ENCODE results near the gene MAP3K14.

Gene MAP3K14

GRCh38 chr17:45232514-45233422, 84.1 kb downstream of the MAP3K14 start:
- no peak for DNase-seq

GRCh38 chr17:45231481-45232116, 85.2 kb downstream of the MAP3K14 start:
- DNase-seq: no peak

- no peak for DNase-seq
Observed at GRCh38 chr17:45230787-45231480, 85.9 kb downstream of the MAP3K14 start.

DNA sequence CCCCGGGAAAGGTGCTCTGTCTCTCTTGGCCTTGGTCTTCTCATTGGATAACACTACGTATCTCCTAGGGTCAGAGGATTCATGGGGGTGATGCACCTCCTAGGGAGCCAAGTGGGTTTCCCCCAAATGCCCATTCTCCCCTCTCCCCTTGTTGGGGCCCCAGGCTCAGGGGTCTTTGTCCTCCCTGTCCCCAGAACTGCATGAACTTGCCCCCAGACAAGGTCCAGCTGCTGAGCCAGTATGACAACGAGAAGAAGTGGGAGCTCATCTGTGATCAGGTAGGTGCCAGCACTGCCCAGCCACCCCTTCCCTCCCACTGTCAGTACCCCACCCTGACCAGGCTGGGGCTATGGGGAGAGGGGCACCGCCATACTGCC, 86.4 kb downstream of the MAP3K14 start:
- DNase-seq: no peak

DNA sequence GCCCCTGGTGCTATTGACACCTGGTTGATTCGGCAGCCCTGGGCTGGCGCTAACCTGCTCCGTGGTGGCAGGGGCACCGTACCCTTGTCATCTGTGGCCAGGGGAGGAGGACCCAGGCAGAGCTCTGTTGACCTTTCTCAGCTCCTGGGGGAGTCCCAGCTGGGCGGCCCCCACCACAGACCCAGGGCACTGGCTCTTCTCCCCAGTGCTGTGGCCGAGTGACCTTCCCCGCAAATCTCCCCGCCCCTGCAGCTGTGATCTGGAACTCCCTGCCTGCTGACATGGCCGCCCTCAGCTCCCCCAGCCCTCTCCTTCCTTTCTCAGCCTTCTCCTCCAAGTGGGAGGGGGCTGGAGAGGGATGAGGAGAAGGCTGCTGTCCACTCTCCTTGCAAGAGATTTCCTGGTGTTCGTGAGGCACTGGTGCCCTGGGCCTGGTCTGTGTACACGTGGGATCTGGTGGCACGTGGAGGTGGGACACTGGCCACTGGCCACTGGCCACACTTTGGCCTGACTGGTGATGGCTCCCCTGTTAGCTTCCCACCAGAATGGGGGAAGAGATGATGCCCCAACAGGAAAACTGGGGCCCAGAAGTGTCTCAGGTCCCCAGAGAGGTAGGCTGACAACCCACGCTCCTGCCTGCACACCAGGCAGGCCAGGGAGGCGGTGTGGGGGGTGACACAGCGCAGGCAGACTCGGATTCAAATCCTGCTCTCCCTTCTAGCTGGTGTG, 87.0 kb downstream of the MAP3K14 start:
- no peak for DNase-seq

DNA sequence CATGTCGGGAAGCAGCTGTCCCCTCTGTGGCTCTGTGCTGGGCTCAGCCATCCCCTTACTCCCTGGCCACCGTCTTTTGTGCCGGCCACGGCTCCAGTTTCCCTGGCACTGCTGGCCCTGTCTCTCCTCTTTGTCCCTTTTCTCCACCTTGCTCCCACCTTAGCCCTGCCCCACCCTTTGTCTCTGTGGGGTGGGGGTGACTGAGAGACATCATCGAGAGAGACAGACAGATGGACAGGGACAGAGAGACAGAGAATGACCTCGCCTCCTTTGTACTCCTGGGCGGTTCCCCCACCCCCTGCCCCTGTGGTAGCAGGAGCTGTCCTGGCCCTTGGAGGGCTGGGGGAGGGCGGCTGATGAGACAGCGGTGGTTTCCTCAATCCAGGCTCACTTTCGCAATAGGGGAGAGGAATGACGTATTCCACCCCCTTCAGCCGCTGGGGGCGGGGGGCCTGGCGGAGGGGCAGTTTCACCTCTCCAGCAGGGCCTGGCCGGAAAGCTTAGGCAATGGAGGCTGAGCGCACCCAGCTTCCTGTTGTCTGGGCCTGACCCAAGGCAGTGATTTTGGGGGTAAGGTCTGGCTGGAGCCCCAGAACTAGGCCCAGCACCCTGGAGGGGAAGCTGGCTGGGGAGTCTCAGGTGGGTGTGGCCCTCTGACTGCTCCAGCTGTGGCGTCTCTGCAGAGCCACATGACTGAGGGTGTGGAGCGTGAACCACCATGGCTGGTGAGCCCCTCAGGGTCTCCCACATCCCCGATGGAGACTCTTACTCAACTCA, 87.9 kb downstream of the MAP3K14 start:
- DNase-seq: peak; percentile 64 to 91 (median 78)

DNA sequence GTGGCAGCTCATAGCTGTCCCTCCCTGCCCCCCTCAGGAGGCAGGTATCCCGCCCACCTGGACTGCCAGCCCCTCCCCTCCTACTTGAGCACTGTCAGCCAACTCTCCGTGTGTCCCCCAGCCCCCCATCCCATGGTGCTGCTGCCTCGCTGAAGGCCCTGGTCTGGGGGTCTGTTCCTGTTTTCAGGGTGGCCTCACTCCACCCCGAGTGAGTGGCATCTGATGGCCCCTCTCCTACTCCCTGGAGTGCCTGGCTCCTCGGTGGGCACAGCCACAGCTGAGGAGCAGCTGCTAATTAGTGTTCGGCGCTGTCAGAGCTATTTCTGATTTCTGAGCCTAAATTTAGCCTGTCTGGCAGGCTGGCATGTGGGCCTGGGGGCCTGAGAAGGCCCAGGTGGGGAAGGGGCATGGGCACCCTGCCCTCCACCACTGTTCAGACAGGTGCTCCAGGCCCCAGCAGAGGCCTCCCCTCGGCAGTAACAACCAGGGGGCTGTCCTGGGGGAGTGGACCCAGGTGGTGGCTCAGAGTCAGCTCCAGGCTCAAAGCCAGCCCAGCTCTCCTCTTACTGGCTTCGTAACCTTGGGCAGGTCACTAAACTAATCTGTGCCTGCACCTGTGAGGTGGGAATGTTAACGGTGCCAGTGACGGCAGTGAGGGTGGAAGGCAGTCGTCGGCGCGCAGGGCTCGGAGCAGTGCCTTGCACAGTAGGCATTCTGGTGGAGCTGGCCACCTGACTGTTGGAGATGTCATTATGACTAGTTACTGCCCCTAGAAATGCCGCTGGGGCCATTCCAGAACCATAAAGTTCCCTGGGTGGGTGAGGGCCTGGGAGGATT, 88.7 kb downstream of the MAP3K14 start:
- peak in 1 of 5 donors; percentile 33 for DNase-seq

DNA sequence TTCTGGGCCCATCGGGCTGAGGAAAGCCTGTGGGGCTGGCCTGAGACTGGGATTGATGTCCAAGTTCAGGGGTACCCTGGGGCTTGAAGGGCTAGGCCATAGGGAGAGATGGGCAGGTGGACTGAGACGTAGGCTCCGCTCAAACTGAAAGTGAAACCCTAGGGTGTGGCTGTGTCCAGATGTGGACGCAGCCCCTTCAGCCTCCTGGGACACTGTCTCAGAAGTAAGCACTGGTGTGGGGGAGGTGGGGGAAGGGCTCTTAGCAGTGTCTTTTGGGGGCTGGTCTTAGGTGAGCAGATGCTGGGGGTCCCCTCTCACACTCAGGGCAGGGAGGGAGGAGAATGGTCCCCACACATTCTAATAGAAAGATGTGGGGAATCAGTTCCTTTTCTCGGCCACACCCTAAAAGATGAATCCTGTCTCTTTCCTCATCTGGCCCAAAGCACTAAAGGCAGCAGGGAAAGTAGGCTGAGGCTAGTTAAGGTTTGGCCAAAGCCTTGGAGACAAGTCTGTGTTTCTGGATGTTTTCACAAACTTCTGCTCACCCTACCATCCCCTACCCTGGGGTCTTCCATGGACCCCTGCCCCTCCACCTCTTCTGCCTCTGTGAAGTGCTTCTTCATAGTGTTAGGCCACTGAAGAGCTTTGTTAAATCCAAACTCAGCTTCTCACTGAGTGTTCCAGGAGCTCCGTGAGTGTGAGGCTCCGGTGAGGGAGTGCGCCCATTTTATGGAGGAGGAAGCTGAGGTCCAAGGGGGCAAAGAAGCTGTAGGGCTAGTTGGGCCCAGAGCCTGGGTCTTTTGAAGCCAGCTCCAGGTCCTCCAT, 89.5 kb downstream of the MAP3K14 start:
- peak in 1 of 5 donors; percentile 53 for DNase-seq

GRCh38 chr17:45226576-45226975, 90.2 kb downstream of the MAP3K14 start:
- no peak for DNase-seq

- peak; percentile 83 to 99 (median 87) for DNase-seq
Observed at GRCh38 chr17:45225964-45226530, 90.8 kb downstream of the MAP3K14 start.

- peak in 1 of 5 donors; percentile 56 for DNase-seq
Observed at GRCh38 chr17:45225051-45225700, 91.6 kb downstream of the MAP3K14 start.

DNA sequence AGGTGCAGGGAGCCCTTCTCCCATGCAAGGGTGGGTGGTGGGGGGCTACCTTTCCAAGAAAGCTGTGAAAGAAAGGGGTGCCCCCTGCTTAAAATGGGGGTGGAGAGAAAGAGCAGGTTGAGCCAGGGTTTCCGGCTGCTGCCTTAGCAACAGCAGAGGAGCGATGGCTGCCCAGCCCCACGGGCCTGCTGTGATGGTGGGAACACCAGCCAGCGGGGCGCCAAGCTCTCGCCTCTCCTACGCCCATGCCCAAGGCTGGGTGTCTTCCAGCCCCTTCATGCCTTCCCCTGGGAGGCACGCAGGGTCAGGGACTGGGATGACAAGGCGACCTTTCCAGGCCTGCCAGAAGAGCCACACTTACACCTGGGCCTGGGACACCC, 92.2 kb downstream of the MAP3K14 start:
- DNase-seq: peak in 1 of 5 donors; percentile 42

- peak in 2 of 5 donors; percentile 30 to 69 for DNase-seq
Observed at GRCh38 chr17:45223539-45224528, 93.0 kb downstream of the MAP3K14 start.

DNA sequence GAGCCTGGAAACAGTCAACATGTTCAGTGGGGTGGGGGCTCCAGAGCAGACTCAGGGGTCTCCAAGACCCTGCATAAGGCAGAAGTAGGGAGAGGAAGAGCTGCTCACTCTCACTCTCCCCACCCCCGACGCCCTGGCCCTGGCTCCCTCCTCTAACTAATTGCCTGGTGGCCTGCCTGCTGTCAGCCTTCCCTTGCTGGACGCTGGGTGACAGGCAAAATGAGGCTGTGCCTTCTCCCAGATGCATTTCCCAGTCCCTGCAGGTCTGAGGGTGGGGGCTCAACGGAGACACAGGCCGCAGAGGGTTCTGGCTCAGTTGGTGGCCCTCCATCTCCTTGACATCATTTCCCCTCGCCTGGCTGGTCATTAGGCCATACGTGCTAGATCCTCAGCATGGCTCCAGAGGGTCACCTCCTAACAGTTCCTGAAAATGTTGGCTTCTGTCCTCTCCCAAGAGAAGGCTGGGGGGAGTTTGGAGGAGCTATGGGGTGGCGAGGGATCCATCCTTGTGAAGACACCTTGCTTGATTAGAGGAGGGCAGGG, 93.8 kb downstream of the MAP3K14 start:
- DNase-seq: no peak

DNA sequence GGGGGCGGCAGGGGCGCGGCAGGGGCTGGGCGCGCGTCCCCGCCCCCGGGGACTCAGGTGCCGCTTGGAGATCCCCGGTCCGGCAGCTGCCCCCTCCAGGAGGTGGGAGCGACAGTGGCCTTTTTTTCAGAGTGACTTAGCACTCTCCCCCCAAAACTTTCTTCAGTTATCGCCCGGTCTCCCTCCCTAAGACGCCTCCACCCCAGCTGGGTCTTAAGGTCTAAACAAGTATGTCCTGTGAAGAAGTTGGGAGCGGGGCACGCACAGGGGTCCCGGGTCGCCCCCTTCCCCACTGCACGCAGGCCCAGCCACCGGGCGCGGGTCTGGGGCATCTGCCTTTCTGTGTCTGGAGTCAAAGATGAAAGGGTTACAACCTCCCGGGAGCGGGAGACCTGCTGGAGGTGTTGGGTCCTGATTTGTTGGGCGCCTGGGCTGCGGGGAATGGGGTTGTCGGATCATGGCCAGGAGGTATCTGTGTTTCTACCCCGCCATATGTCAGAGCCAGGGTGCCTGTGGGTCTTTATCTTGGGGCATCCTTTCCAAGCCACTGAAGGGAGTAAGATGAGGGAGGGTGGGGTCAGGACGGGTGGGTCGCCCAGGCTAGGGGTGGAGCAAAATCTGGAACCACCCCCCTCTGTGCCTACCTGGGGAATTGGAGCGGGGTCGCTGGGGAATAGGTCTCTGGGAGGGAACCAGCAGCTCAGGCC, 94.4 kb downstream of the MAP3K14 start:
- DNase-seq: peak in 2 of 5 donors; percentile 35 to 70

- DNase-seq: no peak
Observed at GRCh38 chr17:45222014-45222288, 94.9 kb downstream of the MAP3K14 start.
